A549 (cell line): Measurements from ENCODE around the gene OCA2. TPM values are rescaled to one million over a fixed set of nuclear protein-coding genes. Genes with fewer than 3 reads are reported as not detected.

Experiments
- ATAC-seq, 2 experiments: fragments of 200-7000 bp in 1 of 2; fragments of >200 bp in 1 of 2; cut with Nextera tagmentation in 1 of 2; cut with Tn5 transposase in 1 of 2; 3 replicates each; pipeline versions ENCODE4 v1.8.0 to v1.9.1; 2018 to 2020; ENCODE audit warnings: mild to moderate bottlenecking in 1 of 2, moderate library complexity in 1 of 2
- CTCF ChIA-PET: fragments of 300-600 bp; sonication (Branson Sonifier 250); formaldehyde crosslinking; extraction: SDS; loops from one replicate; lab custom pipeline; 2021; ENCODE audit warnings: antibody characterized with exemption, inconsistent platforms; lab: Yijun Ruan, JAX
- POLR2A ChIA-PET: fragments of 350-600 bp; formaldehyde crosslinking; extraction: SDS; loops from one replicate; lab custom pipeline; 2021; ENCODE audit warnings: antibody characterized with exemption, inconsistent platforms; lab: Yijun Ruan, JAX
- DNase-seq, 2 experiments: peaks; one replicate each; pipeline versions ENCODE4 v3.0.0 to v3.0.0-alpha.2; 2011 to 2016; ENCODE audit warnings: low read depth in 1 of 2, low spot score in 1 of 2
- FAIRE-seq: peaks from 2 replicates; lab custom pipeline; 2011; peaks lifted over from hg19 to GRCh38; lab: Jason Lieb, UNC
- H3K27ac ChIP-seq, 2 experiments: fragments of >200 bp; sonication (Bioruptor Twin); formaldehyde crosslinking; 3 replicates each; pipeline ENCODE4 v1.5.1; 2016 to 2017
- H3K4me1 ChIP-seq: fragments of >200 bp; sonication (Bioruptor Twin); formaldehyde crosslinking; 3 replicates; pipeline ENCODE4 v1.6.1; 2016
- H3K4me2 ChIP-seq: fragments of >200 bp; sonication (Bioruptor Twin); formaldehyde crosslinking; 3 replicates; pipeline ENCODE4 v1.6.1; 2016
- H3K4me3 ChIP-seq: fragments of >200 bp; sonication (Bioruptor Twin); formaldehyde crosslinking; 3 replicates; pipeline ENCODE4 v1.5.1; 2016
- H3K9me3 ChIP-seq: fragments of >200 bp; sonication (Bioruptor Twin); formaldehyde crosslinking; 3 replicates; pipeline ENCODE4 v1.6.1; 2016
- ATOH8 ChIP-seq: fragments of 250-450 bp; sonication (Bioruptor Pico); IDR thresholded peaks from 2 replicates; pipeline ENCODE4 v1.5.0; 2020; ENCODE audit warnings: low read depth, mild to moderate bottlenecking, moderate library complexity
- CHD4 ChIP-seq: fragments of 200-600 bp; sonication (generic); IDR thresholded peaks from 2 replicates; pipeline ENCODE4 v1.6.1; 2016; ENCODE audit warnings: antibody characterized with exemption, mild to moderate bottlenecking, borderline replicate concordance
- EHMT2 ChIP-seq: fragments of 200-600 bp; sonication (generic); IDR thresholded peaks from 2 replicates; pipeline ENCODE4 v1.6.1; 2016; ENCODE audit warnings: antibody characterized with exemption, low read depth, mild to moderate bottlenecking, moderate library complexity
- FOSL2 ChIP-seq, 2 experiments: fragments of 450-650 bp in 1 of 2; fragments of >200 bp in 1 of 2; sonication (Bioruptor Twin) in 1 of 2; formaldehyde crosslinking; IDR thresholded peaks; 2 replicates each; pipeline versions ENCODE4 v1.5.0 to v1.6.1; 2016 to 2020; ENCODE audit warnings: mild to moderate bottlenecking in 1 of 2, moderate library complexity in 1 of 2
- HES2 ChIP-seq: fragments of >200 bp; sonication (Bioruptor Twin); formaldehyde crosslinking; IDR thresholded peaks from 2 replicates; pipeline ENCODE4 v1.6.1; 2016
- HEYL ChIP-seq: fragments of 250-450 bp; sonication (Bioruptor Pico); IDR thresholded peaks from 2 replicates; pipeline ENCODE4 v1.8.0; 2021; ENCODE audit warnings: mild to moderate bottlenecking, moderate library complexity
- HOXA7 ChIP-seq: fragments of 250-450 bp; sonication (Bioruptor Pico); IDR thresholded peaks from 2 replicates; pipeline ENCODE4 v1.5.0; 2020; ENCODE audit warnings: mild to moderate bottlenecking, moderate library complexity
- HOXB5 ChIP-seq: fragments of 250-450 bp; sonication (Bioruptor Pico); IDR thresholded peaks from 2 replicates; pipeline ENCODE4 v1.5.0; 2020; ENCODE audit warnings: mild to moderate bottlenecking, moderate library complexity
- KDM1A ChIP-seq: fragments of 200-600 bp; sonication (generic); IDR thresholded peaks from 2 replicates; pipeline ENCODE4 v1.6.1; 2016; ENCODE audit warnings: low read depth, mild to moderate bottlenecking
- MAX ChIP-seq: IDR thresholded peaks from 2 replicates; pipeline ENCODE4 v1.6.1; 2012
- NPAS2 ChIP-seq: fragments of 250-450 bp; sonication (Bioruptor Pico); IDR thresholded peaks from 2 replicates; pipeline ENCODE4 v1.8.0; 2022; ENCODE audit warnings: mild to moderate bottlenecking, moderate library complexity, borderline replicate concordance
- NR3C1 ChIP-seq: fragments of >200 bp; sonication (Bioruptor Twin); formaldehyde crosslinking; IDR thresholded peaks from 3 replicates; pipeline ENCODE4 v1.6.1; 2017
- POLR2A ChIP-seq: IDR thresholded peaks from 2 replicates; pipeline ENCODE4 v1.6.1; 2012; ENCODE audit warnings: mild to moderate bottlenecking, low read length
- RARB ChIP-seq: fragments of 250-450 bp; sonication (Bioruptor Pico); IDR thresholded peaks from 2 replicates; pipeline ENCODE4 v1.8.0; 2021; ENCODE audit warnings: mild to moderate bottlenecking, moderate library complexity
- RNF2 ChIP-seq: fragments of 200-600 bp; sonication (generic); IDR thresholded peaks from 2 replicates; pipeline ENCODE4 v1.6.1; 2016; ENCODE audit warnings: low read depth, mild to moderate bottlenecking, antibody characterized with exemption, moderate library complexity, borderline replicate concordance
- SREBF2 ChIP-seq: fragments of 450-650 bp; IDR thresholded peaks from 2 replicates; pipeline ENCODE4 v1.6.1; 2014; ENCODE audit warnings: mild to moderate bottlenecking, moderate library complexity
- WGBS: methylation state at CpG from one replicate; pipeline ENCODE4 v1.1.6; 2017; ENCODE audit errors: missing lambda C conversion rate; 5-methylcytosine and 5-hydroxymethylcytosine counted together
- polyA plus RNA-seq, 4 experiments: library from polyadenylated mRNA; depleted of rRNA in 3 of 4; stranded (reverse); fragments of >200 nt; fragmentation: RNase III in 1 of 4; extraction: RNeasy Plus Mini Kit Qiagen cat#74134 plus additional on column Dnase treatment in 1 of 4; gene quantifications; 2 replicates in 3 of 4; 3 replicates in 1 of 4; pipeline ENCODE4 v1.2.3, GENCODE V29; 2011 to 2017
- TF ChIP-seq, protein P1 (sequence below): fragments of 200-600 bp; sonication (generic); IDR thresholded peaks from 2 replicates; pipeline ENCODE4 v1.6.1; 2016; ENCODE audit warnings: antibody characterized with exemption, mild to moderate bottlenecking, moderate library complexity
- TF ChIP-seq, protein P2 (sequence below): fragments of >200 bp; sonication (Bioruptor Twin); formaldehyde crosslinking; IDR thresholded peaks from 3 replicates; pipeline ENCODE4 v1.5.1; 2016

Gene OCA2
- polyA plus RNA-seq, 2 of the 4 experiments (the other 2 are of a cell fraction): 0.17 to 0.25 TPM

DNA sequence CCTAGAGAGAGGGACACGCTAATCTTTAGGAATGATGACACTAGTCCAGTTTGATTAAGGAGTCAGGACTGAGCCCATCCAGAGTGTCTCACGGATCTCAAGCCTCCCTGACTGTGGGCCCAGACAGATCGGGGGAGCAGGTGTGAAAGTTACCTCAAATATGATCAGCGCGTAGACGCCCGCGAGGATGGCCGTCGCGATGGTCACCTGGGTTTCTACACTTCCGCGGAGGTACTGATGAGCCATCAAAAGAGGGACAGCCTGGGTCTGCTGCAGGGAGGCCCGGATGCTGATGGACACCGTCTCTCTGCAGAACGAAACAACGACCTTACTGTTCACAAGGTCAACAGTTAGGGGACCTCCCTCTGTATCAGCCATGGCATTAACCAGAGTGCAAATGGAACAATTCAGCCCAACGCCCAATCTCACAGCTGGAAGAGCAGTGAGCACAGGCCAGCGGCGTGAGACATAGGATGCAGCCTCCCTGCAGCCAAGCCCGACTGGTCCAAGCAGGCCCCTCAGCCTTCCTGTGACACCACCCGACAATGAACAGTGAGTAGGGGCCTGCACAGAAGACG is 84.4 kb downstream of the OCA2 start:
- no peak for TF ChIP-seq HEYL
- no peak for TF ChIP-seq NPAS2 (CRISPR knock-in tag)
- TF ChIP-seq FOSL2 (IDR thresholded peaks at IDR 0.05): no peak
- TF ChIP-seq FOSL2 (CRISPR knock-in tag; IDR thresholded peaks at IDR 0.05): no peak
- TF ChIP-seq HOXB5 (CRISPR knock-in tag): no peak
- TF ChIP-seq, protein P1, sequence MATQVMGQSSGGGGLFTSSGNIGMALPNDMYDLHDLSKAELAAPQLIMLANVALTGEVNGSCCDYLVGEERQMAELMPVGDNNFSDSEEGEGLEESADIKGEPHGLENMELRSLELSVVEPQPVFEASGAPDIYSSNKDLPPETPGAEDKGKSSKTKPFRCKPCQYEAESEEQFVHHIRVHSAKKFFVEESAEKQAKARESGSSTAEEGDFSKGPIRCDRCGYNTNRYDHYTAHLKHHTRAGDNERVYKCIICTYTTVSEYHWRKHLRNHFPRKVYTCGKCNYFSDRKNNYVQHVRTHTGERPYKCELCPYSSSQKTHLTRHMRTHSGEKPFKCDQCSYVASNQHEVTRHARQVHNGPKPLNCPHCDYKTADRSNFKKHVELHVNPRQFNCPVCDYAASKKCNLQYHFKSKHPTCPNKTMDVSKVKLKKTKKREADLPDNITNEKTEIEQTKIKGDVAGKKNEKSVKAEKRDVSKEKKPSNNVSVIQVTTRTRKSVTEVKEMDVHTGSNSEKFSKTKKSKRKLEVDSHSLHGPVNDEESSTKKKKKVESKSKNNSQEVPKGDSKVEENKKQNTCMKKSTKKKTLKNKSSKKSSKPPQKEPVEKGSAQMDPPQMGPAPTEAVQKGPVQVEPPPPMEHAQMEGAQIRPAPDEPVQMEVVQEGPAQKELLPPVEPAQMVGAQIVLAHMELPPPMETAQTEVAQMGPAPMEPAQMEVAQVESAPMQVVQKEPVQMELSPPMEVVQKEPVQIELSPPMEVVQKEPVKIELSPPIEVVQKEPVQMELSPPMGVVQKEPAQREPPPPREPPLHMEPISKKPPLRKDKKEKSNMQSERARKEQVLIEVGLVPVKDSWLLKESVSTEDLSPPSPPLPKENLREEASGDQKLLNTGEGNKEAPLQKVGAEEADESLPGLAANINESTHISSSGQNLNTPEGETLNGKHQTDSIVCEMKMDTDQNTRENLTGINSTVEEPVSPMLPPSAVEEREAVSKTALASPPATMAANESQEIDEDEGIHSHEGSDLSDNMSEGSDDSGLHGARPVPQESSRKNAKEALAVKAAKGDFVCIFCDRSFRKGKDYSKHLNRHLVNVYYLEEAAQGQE: no peak
- TF ChIP-seq EHMT2: no peak
- no peak for TF ChIP-seq ATOH8 (CRISPR knock-in tag)
- FAIRE-seq: no peak
- Histone ChIP-seq H3K4me3 (no peak overlapping the region), H3K27ac (no peak overlapping the region), H3K4me2 (no peak overlapping the region), H3K9me3 (no peaks in the 10 kb centered on the region), H3K4me1 (no peaks in the 10 kb centered on the region)
- ChIA-PET CTCF (interaction anchor here (0.5 kb wide), 1 partner anchor 175 kb away, joined by 3 read pairs; no protein-coding TSS in a partner anchor), POLR2A (no interaction called here)
- 69% methylated on average over 21 of the region's 23 CpGs for WGBS
- DNase-seq: no peak
- ATAC-seq: no peak

GRCh38 chr15:28013976-28014375 is 85.1 kb downstream of the OCA2 start:
- H3K27ac ChIP-seq: no peak overlapping the region
- no peak overlapping the region for H3K4me3 ChIP-seq
- ATAC-seq: no peak
- ChIA-PET CTCF (interaction anchor here (1.7 kb wide), 1 partner anchor 8 kb away, joined by 6 read pairs; no protein-coding TSS in a partner anchor), POLR2A (no interaction called here)
- no peaks in the 10 kb centered on the region for H3K4me1 ChIP-seq
- H3K4me2 ChIP-seq: no peak overlapping the region
- FAIRE-seq: no peak
- 53% methylated on average over 9 of the region's 9 CpGs for WGBS
- no peak for DNase-seq
- TF ChIP-seq FOSL2 (IDR thresholded peaks at IDR 0.05) (no peak), FOSL2 (CRISPR knock-in tag; IDR thresholded peaks at IDR 0.05) (no peak), SREBF2 (no peak), MAX (no peak), CHD4 (no peak), NR3C1 (no peak), KDM1A (no peak), HEYL (no peak), NPAS2 (CRISPR knock-in tag) (no peak), HOXB5 (CRISPR knock-in tag) (no peak), HES2 (no peak), RNF2 (no peak), HOXA7 (CRISPR knock-in tag) (no peak), POLR2A (no peak), RARB (CRISPR knock-in tag) (no peak)
- TF ChIP-seq, protein P2, sequence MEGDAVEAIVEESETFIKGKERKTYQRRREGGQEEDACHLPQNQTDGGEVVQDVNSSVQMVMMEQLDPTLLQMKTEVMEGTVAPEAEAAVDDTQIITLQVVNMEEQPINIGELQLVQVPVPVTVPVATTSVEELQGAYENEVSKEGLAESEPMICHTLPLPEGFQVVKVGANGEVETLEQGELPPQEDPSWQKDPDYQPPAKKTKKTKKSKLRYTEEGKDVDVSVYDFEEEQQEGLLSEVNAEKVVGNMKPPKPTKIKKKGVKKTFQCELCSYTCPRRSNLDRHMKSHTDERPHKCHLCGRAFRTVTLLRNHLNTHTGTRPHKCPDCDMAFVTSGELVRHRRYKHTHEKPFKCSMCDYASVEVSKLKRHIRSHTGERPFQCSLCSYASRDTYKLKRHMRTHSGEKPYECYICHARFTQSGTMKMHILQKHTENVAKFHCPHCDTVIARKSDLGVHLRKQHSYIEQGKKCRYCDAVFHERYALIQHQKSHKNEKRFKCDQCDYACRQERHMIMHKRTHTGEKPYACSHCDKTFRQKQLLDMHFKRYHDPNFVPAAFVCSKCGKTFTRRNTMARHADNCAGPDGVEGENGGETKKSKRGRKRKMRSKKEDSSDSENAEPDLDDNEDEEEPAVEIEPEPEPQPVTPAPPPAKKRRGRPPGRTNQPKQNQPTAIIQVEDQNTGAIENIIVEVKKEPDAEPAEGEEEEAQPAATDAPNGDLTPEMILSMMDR: no peak
- TF ChIP-seq, all 56 proteins: peak for 0
- H3K9me3 ChIP-seq: 0 out of 3 replicates have a peak, but pooled peaks cover under 1% of the 10 kb centered on the region
